Pons (tissue), 1 donor: Measurements from ENCODE around the gene BCAM.
"Not testable (repeated sequence)": the region's sequence is repeated elsewhere in the genome, so short reads cannot be mapped to it uniquely, and the experiment has no call there.

Experiments used
- DNase-seq: peaks from one replicate; pipeline ENCODE4 v3.0.0-alpha.2; 2016; ENCODE audit warnings: low spot score

BCAM gene

DNA sequence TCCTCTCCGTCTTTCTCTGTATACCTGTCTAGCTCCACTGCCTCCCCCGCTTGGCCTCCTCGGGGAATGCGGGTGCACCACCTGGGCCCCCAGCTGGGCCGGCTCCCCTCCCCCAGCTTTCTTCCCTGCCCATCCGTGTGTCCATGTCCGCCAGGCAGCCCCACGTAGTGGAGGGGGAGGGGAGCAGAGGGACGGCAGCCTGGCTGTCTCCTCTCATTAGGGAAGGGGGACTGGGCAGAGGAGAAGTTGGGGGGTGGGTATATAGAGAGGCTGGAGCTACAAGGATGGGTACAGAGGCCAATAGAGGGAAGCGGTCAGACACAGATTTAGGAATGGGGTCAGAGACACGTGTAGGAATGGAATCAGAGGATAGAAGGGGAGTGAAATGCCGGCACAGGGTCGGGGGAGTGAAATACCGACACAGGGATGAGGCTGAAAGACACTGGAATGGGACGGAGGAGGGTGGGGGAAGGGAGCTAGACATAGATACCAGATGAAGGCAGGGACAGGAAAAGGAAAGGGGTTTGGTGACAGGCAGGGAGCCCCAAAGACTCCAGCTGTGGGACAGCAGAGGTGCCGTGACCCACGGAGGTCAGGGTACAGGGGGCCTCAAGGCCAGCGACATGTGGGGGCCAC lies 40.0 kb downstream of the BCAM start:
- DNase-seq, result no peak

DNA sequence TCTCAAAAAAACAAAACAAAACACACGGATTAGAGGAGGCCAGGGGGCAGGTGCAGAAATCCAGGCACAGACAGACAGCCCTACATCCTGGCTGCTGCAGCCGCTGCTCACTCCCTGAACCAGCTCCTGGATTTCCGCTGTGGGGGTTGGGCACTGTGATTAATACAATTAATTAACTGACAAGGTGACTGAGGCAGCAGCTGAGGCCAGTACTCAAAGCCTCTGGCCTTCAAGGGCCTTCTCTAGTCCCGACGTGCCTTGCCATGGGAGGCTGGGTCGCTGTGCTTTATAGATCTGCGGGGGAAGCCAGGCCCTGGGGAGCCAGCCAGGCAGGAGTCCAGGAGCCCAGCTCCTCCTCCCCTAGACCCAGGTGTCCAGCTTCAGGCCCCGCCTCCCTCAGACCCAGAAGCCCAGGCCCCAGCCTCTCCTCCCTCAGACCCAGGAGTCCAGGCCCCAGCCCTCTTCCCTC lies 41.8 kb downstream of the BCAM start:
- no peak for DNase-seq

DNA sequence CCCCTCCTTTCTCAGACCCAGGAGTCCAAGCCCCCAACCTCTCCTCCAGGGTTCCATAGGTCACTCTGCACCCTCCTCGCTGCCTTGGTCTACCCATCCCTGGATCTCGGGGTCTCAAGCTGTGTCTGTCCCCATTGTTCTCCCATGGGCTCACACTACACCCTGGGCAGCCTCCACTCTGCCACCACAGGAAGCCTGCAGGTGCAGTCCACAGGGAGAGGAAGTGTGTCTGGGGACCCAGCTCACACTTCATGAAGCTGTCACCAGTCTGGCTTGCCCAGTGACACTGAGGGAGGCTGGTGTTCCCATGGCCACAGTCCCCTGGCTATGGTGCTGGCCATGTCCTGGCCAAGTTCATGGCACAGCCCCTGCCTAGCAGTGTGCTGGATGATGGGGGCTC lies 42.5 kb downstream of the BCAM start:
- DNase-seq, result no peak

DNA sequence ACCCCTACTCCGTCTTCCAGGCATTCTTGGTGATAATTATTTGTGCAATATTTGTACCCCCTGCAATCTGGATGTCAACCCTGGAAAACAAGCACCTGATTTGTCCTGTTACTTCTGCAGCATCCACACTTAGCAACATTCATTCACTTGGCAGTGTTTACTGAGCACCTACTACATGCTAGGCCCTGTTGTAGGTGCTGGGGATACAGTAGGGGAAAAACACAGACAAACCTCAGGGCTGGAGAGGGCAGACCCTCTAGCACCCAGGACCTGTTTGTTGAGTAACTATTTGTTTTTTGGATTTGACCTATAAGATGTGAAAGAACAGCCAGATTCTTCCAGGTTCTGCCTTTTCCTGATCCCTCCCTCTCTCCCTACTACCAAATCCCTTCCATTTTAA lies 46.7 kb downstream of the BCAM start:
- no peak for DNase-seq

DNA sequence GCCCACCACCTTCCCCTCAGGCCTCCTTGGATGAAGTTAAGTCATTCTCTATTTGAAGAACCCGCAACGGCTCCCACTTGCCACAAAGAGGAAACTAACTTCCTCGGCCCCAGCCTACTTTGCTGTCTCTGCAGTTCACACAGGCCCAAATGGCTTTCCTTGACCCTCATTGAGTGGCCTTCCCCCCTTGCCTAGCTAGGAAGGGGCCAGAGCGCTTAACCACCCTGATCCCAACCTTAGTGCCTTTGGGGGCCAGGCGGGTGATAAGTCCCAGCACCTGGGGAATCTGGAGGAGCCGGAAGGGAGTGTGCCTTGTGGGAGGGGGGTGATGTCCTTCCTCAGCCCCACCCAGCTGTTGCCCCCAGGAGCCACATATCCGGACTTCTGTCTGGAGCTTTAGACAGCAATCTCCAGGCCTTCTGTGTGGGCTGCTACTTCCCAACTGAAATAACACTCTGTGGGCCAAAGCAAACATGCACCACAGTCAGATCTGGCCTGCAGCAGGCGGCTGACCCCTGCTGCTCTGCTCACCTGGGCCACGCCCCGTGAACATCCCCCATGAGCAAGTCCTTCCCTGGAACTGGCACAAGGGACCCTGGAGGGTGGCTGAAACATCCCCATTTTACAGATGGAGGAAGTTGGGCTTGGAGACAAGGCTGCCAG lies 47.6 kb downstream of the BCAM start:
- peak; percentile 59 for DNase-seq

DNA sequence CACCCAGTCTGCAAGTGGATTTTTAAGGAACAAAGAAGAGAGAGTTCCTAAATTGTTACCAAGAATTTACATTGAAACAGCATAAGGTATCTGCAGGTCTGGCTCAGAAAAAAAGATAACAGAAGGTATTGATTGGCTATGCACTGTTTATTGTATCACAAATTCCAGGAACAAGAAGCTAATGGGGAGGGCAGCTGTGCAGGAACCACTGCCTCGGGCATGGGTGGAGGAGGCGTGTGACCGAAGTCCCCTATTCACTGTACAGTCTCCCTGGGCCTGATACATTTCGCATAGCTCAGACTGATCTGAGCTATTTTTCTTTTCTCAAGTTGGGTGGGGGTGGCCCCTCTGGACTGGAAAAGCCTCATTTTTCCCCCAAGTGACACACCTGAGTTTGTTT lies 48.9 kb downstream of the BCAM start:
- no peak for DNase-seq

DNA sequence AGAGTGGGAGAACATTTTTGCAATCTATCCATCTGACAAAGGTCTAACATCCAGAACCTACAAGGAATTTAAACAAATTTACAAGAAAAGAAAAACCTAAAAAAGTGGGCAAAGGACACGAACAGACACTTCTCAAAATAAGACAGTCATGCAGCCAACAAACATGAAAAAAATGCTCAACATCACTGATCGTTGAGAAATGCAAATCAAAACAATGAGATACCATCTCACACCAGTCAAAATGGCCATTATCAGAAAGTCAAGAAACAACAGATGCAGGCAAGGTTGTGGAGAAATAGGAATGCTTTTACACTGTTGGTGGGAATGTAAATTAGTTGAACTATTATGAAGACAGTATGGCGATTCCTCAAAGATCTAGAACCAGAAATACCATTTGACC lies 52.7 kb downstream of the BCAM start:
- DNase-seq, result not testable (repeated sequence)

DNA sequence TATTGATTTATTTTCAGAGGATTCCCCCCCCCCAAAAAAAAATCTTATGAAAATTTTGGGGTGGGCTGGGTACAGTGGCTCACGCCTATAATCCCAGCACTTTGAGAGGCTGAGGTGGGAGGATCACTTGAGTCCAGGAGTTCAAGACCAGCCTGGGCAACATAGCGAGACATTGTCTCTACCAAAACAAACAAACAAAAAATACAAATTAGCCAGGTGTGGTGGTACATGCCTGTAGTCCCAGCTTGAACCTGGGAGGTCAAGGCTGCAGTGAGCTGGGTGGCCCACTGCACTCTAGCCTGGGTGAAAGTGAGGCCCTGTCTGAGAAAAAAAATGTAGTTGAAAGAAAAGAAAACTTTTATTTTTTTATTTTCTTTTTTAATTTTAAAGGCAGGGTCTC lies 55.1 kb downstream of the BCAM start:
- no peak for DNase-seq

DNA sequence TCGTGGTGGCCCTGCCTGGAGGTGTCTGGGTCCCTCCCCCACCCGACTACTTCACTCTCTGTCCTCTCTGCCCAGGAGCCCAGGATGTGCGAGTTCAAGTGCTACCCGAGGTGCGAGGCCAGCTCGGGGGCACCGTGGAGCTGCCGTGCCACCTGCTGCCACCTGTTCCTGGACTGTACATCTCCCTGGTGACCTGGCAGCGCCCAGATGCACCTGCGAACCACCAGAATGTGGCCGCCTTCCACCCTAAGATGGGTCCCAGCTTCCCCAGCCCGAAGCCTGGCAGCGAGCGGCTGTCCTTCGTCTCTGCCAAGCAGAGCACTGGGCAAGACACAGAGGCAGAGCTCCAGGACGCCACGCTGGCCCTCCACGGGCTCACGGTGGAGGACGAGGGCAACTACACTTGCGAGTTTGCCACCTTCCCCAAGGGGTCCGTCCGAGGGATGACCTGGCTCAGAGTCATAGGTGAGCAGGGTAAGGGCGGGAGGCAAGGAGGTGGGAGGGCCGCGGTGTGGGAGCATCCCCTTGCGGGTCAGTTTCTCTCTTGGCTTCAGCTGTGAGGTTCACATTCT lies 56.4 kb downstream of the BCAM start:
- no peak for DNase-seq

DNA sequence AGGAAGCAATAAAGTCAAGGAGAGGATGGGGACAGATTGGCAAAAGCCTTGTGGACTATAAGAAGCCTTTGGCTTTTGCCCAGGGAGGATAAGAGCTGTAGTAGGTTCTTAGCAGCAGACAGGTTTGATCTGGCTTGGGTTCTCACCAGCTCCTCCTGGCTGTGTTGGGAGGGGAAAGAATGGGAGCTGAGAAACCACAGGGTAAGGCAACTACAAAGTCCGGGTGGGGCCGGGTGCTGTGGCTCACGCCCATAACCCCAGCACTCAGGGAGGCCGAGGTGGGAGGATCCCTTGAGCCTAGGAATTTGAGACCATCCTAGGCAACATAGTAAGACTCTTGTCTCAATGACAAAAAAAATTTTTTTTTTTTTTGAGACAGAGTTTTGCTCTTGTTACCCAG lies 57.8 kb downstream of the BCAM start:
- DNase-seq, result no peak

DNA sequence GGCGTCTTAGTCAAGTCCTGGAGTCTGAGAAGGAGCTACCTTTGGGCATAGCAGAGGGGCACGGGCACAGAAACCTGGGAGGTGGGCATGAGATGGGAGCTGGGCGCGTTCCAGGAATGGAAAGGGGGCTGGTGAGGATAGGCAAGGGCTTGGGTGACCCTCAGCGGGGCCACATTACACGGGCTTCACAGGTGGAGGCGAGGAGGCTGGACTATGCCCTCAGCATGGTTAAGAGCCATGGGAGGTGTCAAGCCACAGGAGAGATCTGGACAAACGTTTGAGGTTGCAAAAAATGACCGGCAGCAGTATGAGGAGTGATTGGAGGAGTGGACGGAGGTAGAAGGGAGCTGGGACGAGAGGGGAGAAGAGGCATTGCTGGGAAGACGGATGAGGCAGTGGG lies 58.7 kb downstream of the BCAM start:
- DNase-seq, result no peak

DNA sequence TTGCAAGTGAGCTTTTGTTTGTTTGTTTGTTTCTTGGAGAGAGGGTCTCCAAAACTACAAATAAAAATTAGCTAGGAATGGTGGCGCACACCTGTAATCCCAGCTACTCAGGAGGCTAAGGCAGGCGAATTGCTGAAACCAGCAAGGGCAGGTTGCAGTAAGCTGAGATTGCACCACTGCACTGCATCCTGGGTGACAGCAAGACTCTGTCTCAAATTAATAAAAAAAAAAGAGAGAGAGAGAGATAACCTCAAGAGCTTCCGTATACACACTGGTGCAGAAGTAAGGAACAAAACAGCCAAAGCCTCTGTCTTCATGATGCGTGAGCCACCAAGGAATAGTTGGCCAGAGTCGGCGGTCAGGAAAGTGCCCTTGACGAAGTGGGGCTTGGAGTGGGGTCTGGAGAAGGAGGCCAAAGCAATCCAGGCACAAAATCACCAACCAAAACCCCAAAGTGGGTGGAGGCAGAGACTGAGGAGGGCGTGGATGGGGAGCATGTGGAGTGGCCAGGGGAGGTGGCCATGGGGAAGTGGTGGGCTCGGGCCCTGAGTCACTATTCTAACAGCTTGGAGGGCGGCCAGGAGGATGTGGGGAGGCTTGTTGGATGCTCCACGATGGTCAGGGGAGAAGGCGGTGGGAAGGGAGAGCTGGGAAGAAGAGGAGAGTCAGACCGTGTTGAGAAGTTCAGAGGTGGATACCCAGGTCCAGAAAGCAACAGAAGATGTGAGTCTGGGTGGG lies 61.0 kb downstream of the BCAM start:
- DNase-seq, result peak; percentile 35
